Gastroesophageal sphincter (tissue), 3 donors: ENCODE data around the gene PCDHGC3.

Experiments
- POLR2A ChIP-seq, 2 donors: fragments of 450-650 bp; IDR thresholded peaks; one replicate each; pipeline ENCODE4 v1.6.1; 2017; ENCODE audit warnings: antibody characterized with exemption in 2 of 2, mild to moderate bottlenecking in 2 of 2, moderate library complexity in 1 of 2
- TF ChIP-seq, protein P1 (sequence below), 4 experiments: fragments of 200-600 bp in 2 of 4; fragments of 450-650 bp in 2 of 4; sonication (generic) in 1 of 4; IDR thresholded peaks; one replicate each; pipeline ENCODE4 v1.5.1; 2017 to 2019; ENCODE audit warnings: antibody characterized with exemption in 4 of 4, mild to moderate bottlenecking in 2 of 4, moderate library complexity in 2 of 4

DNA sequence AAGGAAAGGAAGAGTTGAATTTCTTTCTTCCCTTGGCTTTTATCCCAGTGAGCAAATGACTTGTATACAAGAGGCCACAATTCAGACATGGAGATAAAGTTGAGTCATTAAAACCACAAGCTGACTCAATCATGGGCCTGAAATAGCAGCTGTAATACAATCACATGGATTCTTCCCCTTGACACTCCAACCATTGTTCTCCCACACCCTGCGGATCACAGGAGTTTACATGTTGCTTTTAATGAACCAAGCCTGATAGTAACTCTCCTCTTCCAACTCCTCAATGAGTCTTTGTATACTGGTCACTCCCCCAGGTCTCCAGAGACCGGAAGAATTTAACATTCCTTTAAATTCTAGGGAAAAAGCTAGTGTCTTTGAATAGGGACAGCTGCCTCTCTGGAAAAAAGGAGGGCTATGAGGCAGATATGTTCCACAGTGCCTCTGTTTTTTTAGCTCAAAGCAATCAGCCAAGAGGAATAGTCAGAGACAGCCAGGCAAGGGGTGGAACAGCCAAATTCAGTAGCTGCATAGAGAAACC is 45.5 kb downstream of the PCDHGC3 start:
- TF ChIP-seq, protein P1, sequence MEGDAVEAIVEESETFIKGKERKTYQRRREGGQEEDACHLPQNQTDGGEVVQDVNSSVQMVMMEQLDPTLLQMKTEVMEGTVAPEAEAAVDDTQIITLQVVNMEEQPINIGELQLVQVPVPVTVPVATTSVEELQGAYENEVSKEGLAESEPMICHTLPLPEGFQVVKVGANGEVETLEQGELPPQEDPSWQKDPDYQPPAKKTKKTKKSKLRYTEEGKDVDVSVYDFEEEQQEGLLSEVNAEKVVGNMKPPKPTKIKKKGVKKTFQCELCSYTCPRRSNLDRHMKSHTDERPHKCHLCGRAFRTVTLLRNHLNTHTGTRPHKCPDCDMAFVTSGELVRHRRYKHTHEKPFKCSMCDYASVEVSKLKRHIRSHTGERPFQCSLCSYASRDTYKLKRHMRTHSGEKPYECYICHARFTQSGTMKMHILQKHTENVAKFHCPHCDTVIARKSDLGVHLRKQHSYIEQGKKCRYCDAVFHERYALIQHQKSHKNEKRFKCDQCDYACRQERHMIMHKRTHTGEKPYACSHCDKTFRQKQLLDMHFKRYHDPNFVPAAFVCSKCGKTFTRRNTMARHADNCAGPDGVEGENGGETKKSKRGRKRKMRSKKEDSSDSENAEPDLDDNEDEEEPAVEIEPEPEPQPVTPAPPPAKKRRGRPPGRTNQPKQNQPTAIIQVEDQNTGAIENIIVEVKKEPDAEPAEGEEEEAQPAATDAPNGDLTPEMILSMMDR (IDR thresholded peaks at IDR 0.05) = no peak
- no peak for TF ChIP-seq POLR2A (IDR thresholded peaks at IDR 0.05)
